ENCODE results near the gene CCDC150.

Gene CCDC150

GRCh38 chr2:196651387-196652094, 12.0 kb downstream of the CCDC150 start:
- no peak for DNase-seq (ENCODE audit: low read depth)
- TF ChIP-seq MYC (IDR thresholded peaks at IDR 0.05; ENCODE audit: low read depth, low read length) (no peak), CTCF (IDR thresholded peaks at IDR 0.05; ENCODE audit: low read depth, low read length) (no peak), MAX (IDR thresholded peaks at IDR 0.05; ENCODE audit: low read depth, low read length) (no peak), POLR2A (IDR thresholded peaks at IDR 0.05; ENCODE audit: extremely low read depth, insufficient read length) (no peak)
- no peak overlapping the region for H3K4me3 ChIP-seq (ENCODE audit: low read depth, low read length)

DNA sequence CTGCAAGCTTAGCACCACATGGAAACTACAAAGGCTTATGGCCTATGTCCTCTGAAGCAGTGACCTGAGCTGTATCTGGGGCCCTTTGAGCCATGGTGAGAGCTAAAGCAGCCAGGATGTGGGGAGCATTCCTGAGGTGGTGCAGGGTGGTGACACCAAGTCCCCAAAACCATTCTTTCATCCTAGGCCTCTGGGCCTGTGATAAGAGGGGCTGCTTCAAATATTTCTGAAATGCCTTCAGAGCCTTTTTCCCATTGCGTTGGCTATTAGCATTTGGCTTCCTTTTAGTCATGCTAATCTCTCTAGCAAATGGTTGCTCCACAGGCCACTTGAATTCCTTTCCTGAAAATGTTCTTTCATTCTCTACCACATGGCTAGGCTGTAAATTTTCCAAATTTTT, 13.4 kb downstream of the CCDC150 start:
- TF ChIP-seq CTCF (IDR thresholded peaks at IDR 0.05; ENCODE audit: low read depth, low read length) (no peak), MYC (IDR thresholded peaks at IDR 0.05; ENCODE audit: low read depth, low read length) (no peak), POLR2A (IDR thresholded peaks at IDR 0.05; ENCODE audit: extremely low read depth, insufficient read length) (no peak), MAX (IDR thresholded peaks at IDR 0.05; ENCODE audit: low read depth, low read length) (no peak)
- no peak for DNase-seq (ENCODE audit: low read depth)
- no peak overlapping the region for H3K4me3 ChIP-seq (ENCODE audit: low read depth, low read length)

DNA sequence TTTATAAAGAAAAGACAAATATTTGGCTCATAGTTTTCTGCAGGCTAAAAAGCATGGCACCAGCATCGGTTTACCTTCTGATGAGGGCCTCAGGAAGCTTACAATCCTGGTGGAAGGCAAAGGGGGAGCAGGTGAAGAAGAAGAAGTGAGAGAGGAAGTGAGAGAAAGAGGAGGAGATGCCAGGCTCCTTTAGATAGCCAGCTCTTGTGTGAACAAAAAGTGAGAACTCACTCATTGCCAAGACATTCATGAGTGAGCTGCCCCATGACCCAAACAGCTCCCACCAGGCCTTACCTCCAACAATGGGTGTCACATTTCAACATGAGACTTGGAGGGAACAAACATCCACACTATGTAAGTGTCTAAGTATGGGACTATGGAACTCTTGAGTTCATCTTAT, 14.3 kb downstream of the CCDC150 start:
- TF ChIP-seq MAX (IDR thresholded peaks at IDR 0.05; ENCODE audit: low read depth, low read length) (no peak), CTCF (IDR thresholded peaks at IDR 0.05; ENCODE audit: low read depth, low read length) (no peak), MYC (IDR thresholded peaks at IDR 0.05; ENCODE audit: low read depth, low read length) (no peak), POLR2A (IDR thresholded peaks at IDR 0.05; ENCODE audit: extremely low read depth, insufficient read length) (no peak)
- no peak overlapping the region for H3K4me3 ChIP-seq (ENCODE audit: low read depth, low read length)
- DNase-seq (ENCODE audit: low read depth) = no peak

DNA sequence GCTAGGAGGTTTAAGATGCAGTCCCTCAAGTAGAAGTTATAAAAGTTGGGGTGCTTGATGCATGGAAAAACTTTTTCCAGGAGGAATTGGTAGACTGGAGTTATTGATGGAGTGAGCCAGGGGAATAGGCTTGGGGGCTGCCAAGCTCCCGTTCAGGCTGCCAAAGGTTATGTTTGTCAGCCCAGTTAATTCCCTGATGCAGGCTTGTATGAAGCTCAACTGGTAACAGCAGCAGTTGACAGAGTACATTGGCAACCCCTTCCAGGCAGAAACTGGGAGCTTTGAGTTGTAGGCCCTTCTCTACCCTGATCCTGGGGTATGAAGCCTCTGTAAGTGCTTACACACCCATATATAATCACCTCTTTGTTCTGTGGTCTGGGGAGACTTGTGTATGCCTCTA, 16.2 kb downstream of the CCDC150 start:
- DNase-seq (ENCODE audit: low read depth) = no peak
- no peak overlapping the region for H3K4me3 ChIP-seq (ENCODE audit: low read depth, low read length)
- no peak for TF ChIP-seq MYC (IDR thresholded peaks at IDR 0.05; ENCODE audit: low read depth, low read length)
- TF ChIP-seq POLR2A (IDR thresholded peaks at IDR 0.05; ENCODE audit: extremely low read depth, insufficient read length) = no peak

DNA sequence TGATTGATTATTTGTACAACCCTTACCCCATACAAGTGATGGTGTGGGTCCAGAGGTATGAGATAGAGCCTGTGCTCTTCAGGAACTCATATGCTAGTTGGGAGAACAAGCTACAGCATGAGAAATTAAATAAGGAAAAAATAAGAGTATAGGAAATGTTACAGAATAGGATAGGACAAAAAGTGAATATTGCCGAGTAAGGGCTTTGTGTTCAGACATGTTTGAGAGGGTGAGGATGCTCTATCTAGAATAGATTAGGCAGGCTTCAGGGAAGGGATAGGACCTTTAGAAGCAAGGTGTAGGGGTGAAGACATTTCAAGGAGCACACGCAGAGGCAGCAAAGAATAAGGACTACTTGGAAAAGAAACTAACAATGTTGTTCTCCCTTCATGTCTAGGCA, 17.8 kb downstream of the CCDC150 start:
- TF ChIP-seq MAX (IDR thresholded peaks at IDR 0.05; ENCODE audit: low read depth, low read length) (no peak), MYC (IDR thresholded peaks at IDR 0.05; ENCODE audit: low read depth, low read length) (no peak), POLR2A (IDR thresholded peaks at IDR 0.05; ENCODE audit: extremely low read depth, insufficient read length) (no peak), CTCF (IDR thresholded peaks at IDR 0.05; ENCODE audit: low read depth, low read length) (no peak)
- no peak overlapping the region for H3K4me3 ChIP-seq (ENCODE audit: low read depth, low read length)
- DNase-seq (ENCODE audit: low read depth) = no peak

GRCh38 chr2:196659844-196660243, 20.3 kb downstream of the CCDC150 start:
- H3K4me3 ChIP-seq (ENCODE audit: low read depth, low read length) = no peak overlapping the region
- DNase-seq (ENCODE audit: low read depth) = no peak
- TF ChIP-seq CTCF (IDR thresholded peaks at IDR 0.05; ENCODE audit: low read depth, low read length) (no peak), MYC (IDR thresholded peaks at IDR 0.05; ENCODE audit: low read depth, low read length) (no peak), MAX (IDR thresholded peaks at IDR 0.05; ENCODE audit: low read depth, low read length) (no peak), POLR2A (IDR thresholded peaks at IDR 0.05; ENCODE audit: extremely low read depth, insufficient read length) (no peak)
